ENCODE measurements around the gene MAPK7.

Gene MAPK7

GRCh38 chr17:19412510-19412909, 34.2 kb downstream of the MAPK7 start:
- TF ChIP-seq POLR2A (IDR thresholded peaks at IDR 0.05; ENCODE audit: low read depth, low read length) (no peak), SPI1 (IDR thresholded peaks at IDR 0.05; ENCODE audit: low read depth, low read length) (no peak), POU2F2 (IDR thresholded peaks at IDR 0.05; ENCODE audit: low read depth, low read length) (no peak), TAF1 (IDR thresholded peaks at IDR 0.05; ENCODE audit: low read depth, low read length) (no peak), POLR2AphosphoS5 (IDR thresholded peaks at IDR 0.05; ENCODE audit: low read depth, low read length) (no peak), PAX5 (IDR thresholded peaks at IDR 0.05; ENCODE audit: insufficient read depth, low read length, severe bottlenecking) (no peak)
- DNase-seq (ENCODE audit: insufficient read length, low spot score) (no peak), FAIRE-seq (no peak)

- FAIRE-seq (no peak), DNase-seq (ENCODE audit: insufficient read length, low spot score) (no peak)
- TF ChIP-seq SPI1 (IDR thresholded peaks at IDR 0.05; ENCODE audit: low read depth, low read length) (no peak), POLR2A (IDR thresholded peaks at IDR 0.05; ENCODE audit: low read depth, low read length) (no peak), PAX5 (IDR thresholded peaks at IDR 0.05; ENCODE audit: insufficient read depth, low read length, severe bottlenecking) (no peak), TAF1 (IDR thresholded peaks at IDR 0.05; ENCODE audit: low read depth, low read length) (no peak), POLR2AphosphoS5 (IDR thresholded peaks at IDR 0.05; ENCODE audit: low read depth, low read length) (no peak), POU2F2 (IDR thresholded peaks at IDR 0.05; ENCODE audit: low read depth, low read length) (no peak)
Observed at GRCh38 chr17:19412984-19413383, 34.7 kb downstream of the MAPK7 start.

- DNase-seq (ENCODE audit: insufficient read length, low spot score) = no peak
- TF ChIP-seq PAX5 (IDR thresholded peaks at IDR 0.05; ENCODE audit: insufficient read depth, low read length, severe bottlenecking) (no peak), SPI1 (IDR thresholded peaks at IDR 0.05; ENCODE audit: low read depth, low read length) (no peak), POLR2A (IDR thresholded peaks at IDR 0.05; ENCODE audit: low read depth, low read length) (no peak), POLR2AphosphoS5 (IDR thresholded peaks at IDR 0.05; ENCODE audit: low read depth, low read length) (no peak), TAF1 (IDR thresholded peaks at IDR 0.05; ENCODE audit: low read depth, low read length) (no peak), POU2F2 (IDR thresholded peaks at IDR 0.05; ENCODE audit: low read depth, low read length) (no peak)
- no peak for FAIRE-seq
Observed at GRCh38 chr17:19413761-19414160, 35.5 kb downstream of the MAPK7 start.

- DNase-seq (ENCODE audit: insufficient read length, low spot score) = no peak
- no peak for TF ChIP-seq SPI1 (IDR thresholded peaks at IDR 0.05; ENCODE audit: low read depth, low read length)
- FAIRE-seq = no peak
Observed at GRCh38 chr17:19414396-19415280, 36.3 kb downstream of the MAPK7 start.

GRCh38 chr17:19415311-19415710, 37.0 kb downstream of the MAPK7 start:
- FAIRE-seq = no peak
- DNase-seq (ENCODE audit: insufficient read length, low spot score) = no peak
- no peak for TF ChIP-seq POLR2AphosphoS5 (IDR thresholded peaks at IDR 0.05; ENCODE audit: low read depth, low read length)
- no peak for TF ChIP-seq PAX5 (IDR thresholded peaks at IDR 0.05; ENCODE audit: insufficient read depth, low read length, severe bottlenecking)
- TF ChIP-seq POU2F2 (IDR thresholded peaks at IDR 0.05; ENCODE audit: low read depth, low read length) = no peak
- no peak for TF ChIP-seq TAF1 (IDR thresholded peaks at IDR 0.05; ENCODE audit: low read depth, low read length)
- TF ChIP-seq SPI1 (IDR thresholded peaks at IDR 0.05; ENCODE audit: low read depth, low read length) = no peak
- no peak for TF ChIP-seq POLR2A (IDR thresholded peaks at IDR 0.05; ENCODE audit: low read depth, low read length)

GRCh38 chr17:19415806-19416775, 37.8 kb downstream of the MAPK7 start:
- DNase-seq (ENCODE audit: insufficient read length, low spot score) (no peak), FAIRE-seq (no peak)
- TF ChIP-seq POLR2AphosphoS5 (IDR thresholded peaks at IDR 0.05; ENCODE audit: low read depth, low read length) (no peak), TAF1 (IDR thresholded peaks at IDR 0.05; ENCODE audit: low read depth, low read length) (no peak), PAX5 (IDR thresholded peaks at IDR 0.05; ENCODE audit: insufficient read depth, low read length, severe bottlenecking) (no peak), POLR2A (IDR thresholded peaks at IDR 0.05; ENCODE audit: low read depth, low read length) (no peak), SPI1 (IDR thresholded peaks at IDR 0.05; ENCODE audit: low read depth, low read length) (no peak), POU2F2 (IDR thresholded peaks at IDR 0.05; ENCODE audit: low read depth, low read length) (no peak)

- no peak for DNase-seq (ENCODE audit: insufficient read length, low spot score)
- no peak for FAIRE-seq
- TF ChIP-seq PAX5 (IDR thresholded peaks at IDR 0.05; ENCODE audit: insufficient read depth, low read length, severe bottlenecking) (no peak), TAF1 (IDR thresholded peaks at IDR 0.05; ENCODE audit: low read depth, low read length) (no peak), POLR2AphosphoS5 (IDR thresholded peaks at IDR 0.05; ENCODE audit: low read depth, low read length) (no peak), POU2F2 (IDR thresholded peaks at IDR 0.05; ENCODE audit: low read depth, low read length) (no peak), SPI1 (IDR thresholded peaks at IDR 0.05; ENCODE audit: low read depth, low read length) (no peak), POLR2A (IDR thresholded peaks at IDR 0.05; ENCODE audit: low read depth, low read length) (no peak)
Observed at GRCh38 chr17:19417611-19418010, 39.3 kb downstream of the MAPK7 start.

GRCh38 chr17:19418251-19418992, 40.1 kb downstream of the MAPK7 start:
- DNase-seq (ENCODE audit: insufficient read length, low spot score) (no peak), FAIRE-seq (no peak)
- TF ChIP-seq SPI1 (IDR thresholded peaks at IDR 0.05; ENCODE audit: low read depth, low read length) (no peak), PAX5 (IDR thresholded peaks at IDR 0.05; ENCODE audit: insufficient read depth, low read length, severe bottlenecking) (no peak), POLR2A (IDR thresholded peaks at IDR 0.05; ENCODE audit: low read depth, low read length) (no peak), TAF1 (IDR thresholded peaks at IDR 0.05; ENCODE audit: low read depth, low read length) (no peak)

GRCh38 chr17:19421219-19421618, 42.9 kb downstream of the MAPK7 start:
- DNase-seq (ENCODE audit: insufficient read length, low spot score) (no peak), FAIRE-seq (no peak)
- no peak for TF ChIP-seq SPI1 (IDR thresholded peaks at IDR 0.05; ENCODE audit: low read depth, low read length)
- no peak for TF ChIP-seq PAX5 (IDR thresholded peaks at IDR 0.05; ENCODE audit: insufficient read depth, low read length, severe bottlenecking)
- TF ChIP-seq POU2F2 (IDR thresholded peaks at IDR 0.05; ENCODE audit: low read depth, low read length) = no peak
- TF ChIP-seq POLR2AphosphoS5 (IDR thresholded peaks at IDR 0.05; ENCODE audit: low read depth, low read length) = no peak
- no peak for TF ChIP-seq TAF1 (IDR thresholded peaks at IDR 0.05; ENCODE audit: low read depth, low read length)
- TF ChIP-seq POLR2A (IDR thresholded peaks at IDR 0.05; ENCODE audit: low read depth, low read length) = no peak

Measured in GM12891 (cell line).